HEK293T (cell line): ENCODE data around the gene PXMP2.

Experiments used
- CTCF ChIA-PET: fragments of 350-600 bp; formaldehyde crosslinking; extraction: SDS; loops from one replicate; lab custom pipeline; 2021; ENCODE audit warnings: antibody characterized with exemption, inconsistent platforms; lab: Yijun Ruan, JAX
- POLR2A ChIA-PET: fragments of 350-600 bp; formaldehyde crosslinking; extraction: SDS; loops from one replicate; lab custom pipeline; 2020; ENCODE audit warnings: antibody characterized with exemption, inconsistent platforms; lab: Yijun Ruan, JAX
- DNase-seq: peaks from one replicate; pipeline ENCODE4 v3.0.0; 2012; ENCODE audit warnings: mixed read lengths; ENCODE audit errors: extremely low spot score
- ARNT ChIP-seq: fragments of 450-650 bp; IDR thresholded peaks from 2 replicates; pipeline ENCODE4 v1.6.1; 2017; ENCODE audit warnings: mild to moderate bottlenecking
- BHLHE40 ChIP-seq: fragments of 450-650 bp; IDR thresholded peaks from 2 replicates; pipeline ENCODE4 v1.6.1; 2016; ENCODE audit warnings: mild to moderate bottlenecking, moderate library complexity, borderline replicate concordance
- CTBP1 ChIP-seq: fragments of 450-650 bp; IDR thresholded peaks from 2 replicates; pipeline ENCODE4 v1.6.1; 2016; ENCODE audit warnings: borderline replicate concordance
- ELF4 ChIP-seq: fragments of 450-650 bp; IDR thresholded peaks from 2 replicates; pipeline ENCODE4 v1.6.1; 2017; ENCODE audit warnings: antibody characterized with exemption
- FOXA1 ChIP-seq: fragments of 450-650 bp; IDR thresholded peaks from 2 replicates; pipeline ENCODE4 v1.6.1; 2016; ENCODE audit warnings: mild to moderate bottlenecking
- FOXK2 ChIP-seq: fragments of 450-650 bp; IDR thresholded peaks from 2 replicates; pipeline ENCODE4 v1.6.1; 2016; ENCODE audit warnings: mild to moderate bottlenecking
- FOXM1 ChIP-seq: fragments of 450-650 bp; IDR thresholded peaks from 2 replicates; pipeline ENCODE4 v1.6.1; 2017; ENCODE audit warnings: mild to moderate bottlenecking, borderline replicate concordance
- HDGF ChIP-seq: fragments of 450-650 bp; IDR thresholded peaks from 2 replicates; pipeline ENCODE4 v1.6.1; 2017; ENCODE audit warnings: antibody characterized with exemption, borderline replicate concordance
- L3MBTL2 ChIP-seq: fragments of 450-650 bp; conservative IDR thresholded peaks from 2 replicates; pipeline ENCODE4 v1.6.1; 2016; ENCODE audit warnings: mild to moderate bottlenecking
- LEF1 ChIP-seq: fragments of 450-650 bp; IDR thresholded peaks from 2 replicates; pipeline ENCODE4 v1.6.1; 2017; ENCODE audit warnings: mild to moderate bottlenecking, borderline replicate concordance
- NFRKB ChIP-seq: fragments of 450-650 bp; IDR thresholded peaks from 2 replicates; pipeline ENCODE4 v1.6.1; 2016; ENCODE audit warnings: mild to moderate bottlenecking, moderate library complexity
- SP1 ChIP-seq: fragments of 450-650 bp; IDR thresholded peaks from 2 replicates; pipeline ENCODE4 v1.6.1; 2017
- SUZ12 ChIP-seq: fragments of 450-650 bp; IDR thresholded peaks from 2 replicates; pipeline ENCODE4 v1.6.1; 2016; ENCODE audit warnings: mild to moderate bottlenecking
- TARDBP ChIP-seq: fragments of 450-650 bp; IDR thresholded peaks from 2 replicates; pipeline ENCODE4 v1.6.1; 2016
- ZNF384 ChIP-seq: fragments of 450-650 bp; IDR thresholded peaks from 2 replicates; pipeline ENCODE4 v1.6.1; 2016
- TF ChIP-seq, protein P1 (sequence below): fragments of 450-650 bp; IDR thresholded peaks from 2 replicates; pipeline ENCODE4 v1.6.1; 2016

The PXMP2 gene

DNA sequence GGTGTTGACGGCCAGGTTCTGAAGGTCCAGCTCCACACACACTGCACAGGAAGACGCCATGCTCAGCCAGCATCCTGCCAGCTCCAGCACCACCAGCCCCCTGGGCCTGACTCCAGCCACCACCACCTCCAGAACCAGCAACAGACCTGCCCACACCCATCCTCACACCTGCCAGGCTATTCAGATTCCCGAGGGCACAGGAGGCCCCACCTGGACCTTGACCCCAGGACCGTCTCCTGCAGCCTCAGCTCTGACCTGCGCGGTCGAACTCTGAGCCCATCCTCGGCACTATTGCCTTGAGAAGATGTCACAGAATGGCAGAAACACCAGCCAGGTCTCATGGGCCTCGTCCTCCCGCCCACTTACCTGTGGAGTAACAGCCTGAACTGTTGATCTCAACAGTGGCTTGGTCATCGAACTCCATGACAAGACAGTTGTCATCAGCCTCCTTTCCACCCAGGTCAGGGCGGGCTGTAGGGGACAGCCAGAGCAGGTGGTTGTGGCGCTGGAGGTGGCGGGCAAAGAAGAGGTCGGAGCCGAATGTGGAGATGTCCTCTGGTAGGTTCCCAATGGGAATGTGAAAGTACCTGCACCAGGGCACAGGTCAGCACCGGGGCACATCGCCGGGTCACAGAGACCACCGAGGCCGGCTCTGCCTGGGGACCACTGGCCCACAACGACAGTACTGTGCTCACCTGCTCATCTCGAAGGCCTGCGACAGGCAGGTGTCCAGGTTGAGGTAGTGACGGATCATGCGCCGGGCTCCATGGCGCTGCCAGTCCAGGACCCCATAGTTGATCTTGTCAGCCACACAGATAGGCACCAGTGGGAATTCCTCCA is 45.4 kb upstream of the PXMP2 start:
- no peak for TF ChIP-seq HDGF
- no peak for TF ChIP-seq FOXM1
- TF ChIP-seq LEF1: no peak
- no peak for TF ChIP-seq FOXA1
- TF ChIP-seq ZNF384: no peak
- no peak for TF ChIP-seq BHLHE40
- no peak for TF ChIP-seq ARNT
- TF ChIP-seq, protein P1, sequence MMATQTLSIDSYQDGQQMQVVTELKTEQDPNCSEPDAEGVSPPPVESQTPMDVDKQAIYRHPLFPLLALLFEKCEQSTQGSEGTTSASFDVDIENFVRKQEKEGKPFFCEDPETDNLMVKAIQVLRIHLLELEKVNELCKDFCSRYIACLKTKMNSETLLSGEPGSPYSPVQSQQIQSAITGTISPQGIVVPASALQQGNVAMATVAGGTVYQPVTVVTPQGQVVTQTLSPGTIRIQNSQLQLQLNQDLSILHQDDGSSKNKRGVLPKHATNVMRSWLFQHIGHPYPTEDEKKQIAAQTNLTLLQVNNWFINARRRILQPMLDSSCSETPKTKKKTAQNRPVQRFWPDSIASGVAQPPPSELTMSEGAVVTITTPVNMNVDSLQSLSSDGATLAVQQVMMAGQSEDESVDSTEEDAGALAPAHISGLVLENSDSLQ: no peak
- no peak for TF ChIP-seq FOXK2
- TF ChIP-seq CTBP1: no peak
- no peak for TF ChIP-seq ELF4
- no peak for TF ChIP-seq L3MBTL2
- TF ChIP-seq NFRKB: no peak
- no peak for TF ChIP-seq SP1
- TF ChIP-seq SUZ12: no peak
- TF ChIP-seq TARDBP: no peak
- DNase-seq: no peak
- ChIA-PET CTCF (no interaction called here), POLR2A (no interaction called here)

DNA sequence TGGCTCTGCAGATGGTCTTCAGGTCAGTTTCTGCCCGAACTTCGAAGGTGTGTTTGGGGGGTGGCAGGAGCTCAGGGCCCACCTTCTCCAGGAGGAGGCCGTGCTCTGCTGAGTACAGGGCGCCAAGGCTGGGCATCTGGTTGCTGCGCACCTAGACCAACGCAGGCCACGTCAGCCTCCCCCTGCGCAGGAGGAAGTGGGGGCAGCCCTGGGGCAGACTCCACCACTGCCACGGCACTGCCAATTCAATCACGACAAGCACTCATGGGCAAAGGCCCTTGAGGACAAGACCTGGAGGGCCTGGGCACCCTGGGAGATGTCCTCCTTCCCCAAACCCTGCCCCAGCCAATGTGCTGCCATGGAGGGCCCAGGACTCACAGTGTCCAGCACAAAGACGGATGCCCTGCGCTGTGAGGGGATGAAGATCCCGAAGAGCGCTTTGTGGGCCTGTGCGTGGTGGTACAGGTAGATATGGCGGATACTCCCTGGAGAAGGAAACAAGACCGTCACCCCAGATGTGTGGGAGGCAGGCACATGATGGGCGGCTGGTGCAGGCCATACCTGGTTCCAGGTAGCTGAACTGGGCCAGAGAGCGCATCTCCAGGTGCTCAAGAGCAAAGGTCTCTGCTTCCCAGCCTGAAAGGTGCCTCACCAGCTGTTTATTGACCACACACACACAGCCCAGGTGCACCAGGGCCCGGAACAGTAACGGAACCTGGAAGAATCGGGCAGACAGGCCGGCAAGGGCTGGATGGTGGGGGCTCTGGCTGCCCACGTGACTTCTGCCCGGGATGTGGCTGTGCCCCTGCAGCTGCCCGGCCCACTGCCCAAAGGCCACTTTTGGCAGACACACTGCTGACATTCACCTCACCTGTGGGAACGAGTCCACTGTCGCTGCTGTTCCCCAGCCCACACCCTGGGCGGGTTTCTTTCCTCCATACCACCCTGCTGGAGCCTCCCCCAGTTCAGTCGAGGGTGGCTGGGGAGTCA is 44.2 kb upstream of the PXMP2 start:
- ChIA-PET POLR2A (no interaction called here), CTCF (no interaction called here)
- TF ChIP-seq SUZ12 (no peak), FOXM1 (no peak), L3MBTL2 (no peak), LEF1 (no peak), BHLHE40 (no peak), SP1 (no peak), ZNF384 (no peak), ARNT (no peak), ELF4 (no peak)
- DNase-seq: no peak

DNA sequence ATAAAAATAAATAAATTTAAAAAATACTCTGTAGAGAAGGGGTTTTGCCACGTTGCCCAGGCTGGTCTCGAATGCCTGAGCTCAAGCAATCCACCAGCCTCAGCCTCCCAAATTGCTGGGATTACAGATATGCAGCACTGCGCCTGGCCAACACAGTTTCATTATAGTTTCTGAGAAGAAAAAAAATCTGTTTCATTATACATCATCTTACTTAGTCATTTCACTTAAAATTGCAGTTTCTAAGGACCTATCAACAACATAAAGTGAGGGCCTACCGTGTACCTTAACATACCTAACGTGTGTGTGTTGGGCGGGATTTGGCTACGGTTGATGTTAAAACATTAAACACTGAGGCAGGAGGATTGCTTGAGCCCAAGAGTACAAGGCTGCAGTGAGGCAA is 40.5 kb upstream of the PXMP2 start:
- DNase-seq: no peak
- POLR2A ChIA-PET: no interaction called here
- no peak for TF ChIP-seq BHLHE40
- TF ChIP-seq FOXK2: no peak
- TF ChIP-seq LEF1: no peak
- no peak for TF ChIP-seq ZNF384
- no peak for TF ChIP-seq L3MBTL2
- no peak for TF ChIP-seq FOXM1
- TF ChIP-seq ARNT: no peak
- TF ChIP-seq, protein P1: no peak
- no peak for TF ChIP-seq SP1
- no peak for TF ChIP-seq CTBP1
- TF ChIP-seq HDGF: no peak
- no peak for TF ChIP-seq TARDBP
- no peak for TF ChIP-seq SUZ12
- no peak for TF ChIP-seq ELF4
- no peak for TF ChIP-seq FOXA1
- CTCF ChIA-PET: no interaction called here

DNA sequence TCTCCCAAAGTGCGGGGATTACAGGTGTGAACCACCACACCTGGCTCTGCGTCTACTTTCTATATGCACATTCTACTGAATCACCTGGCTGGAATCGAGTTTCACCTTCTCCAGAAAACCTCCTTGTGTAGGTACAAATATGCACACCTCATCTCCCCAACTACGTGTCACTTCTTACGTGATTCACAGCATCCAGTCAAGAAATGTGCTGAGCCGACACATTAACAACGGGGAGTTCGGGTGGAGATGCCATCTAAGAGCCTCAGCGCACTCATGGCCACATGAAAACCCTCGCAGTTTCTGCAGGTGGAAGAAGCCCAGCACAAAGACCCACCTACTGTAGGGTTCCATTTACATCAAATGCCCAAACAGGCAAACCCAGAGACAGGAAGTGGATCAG is 39.5 kb upstream of the PXMP2 start:
- TF ChIP-seq SUZ12: no peak
- TF ChIP-seq BHLHE40: no peak
- TF ChIP-seq FOXM1: no peak
- TF ChIP-seq, protein P1: no peak
- TF ChIP-seq L3MBTL2: no peak
- TF ChIP-seq LEF1: no peak
- no peak for TF ChIP-seq CTBP1
- TF ChIP-seq NFRKB: no peak
- TF ChIP-seq ZNF384: no peak
- POLR2A ChIA-PET: no interaction called here
- CTCF ChIA-PET: interaction anchor here (1.5 kb wide), 1 partner anchor 9 kb away, joined by 4 read pairs; no protein-coding TSS in a partner anchor
- DNase-seq: no peak

DNA sequence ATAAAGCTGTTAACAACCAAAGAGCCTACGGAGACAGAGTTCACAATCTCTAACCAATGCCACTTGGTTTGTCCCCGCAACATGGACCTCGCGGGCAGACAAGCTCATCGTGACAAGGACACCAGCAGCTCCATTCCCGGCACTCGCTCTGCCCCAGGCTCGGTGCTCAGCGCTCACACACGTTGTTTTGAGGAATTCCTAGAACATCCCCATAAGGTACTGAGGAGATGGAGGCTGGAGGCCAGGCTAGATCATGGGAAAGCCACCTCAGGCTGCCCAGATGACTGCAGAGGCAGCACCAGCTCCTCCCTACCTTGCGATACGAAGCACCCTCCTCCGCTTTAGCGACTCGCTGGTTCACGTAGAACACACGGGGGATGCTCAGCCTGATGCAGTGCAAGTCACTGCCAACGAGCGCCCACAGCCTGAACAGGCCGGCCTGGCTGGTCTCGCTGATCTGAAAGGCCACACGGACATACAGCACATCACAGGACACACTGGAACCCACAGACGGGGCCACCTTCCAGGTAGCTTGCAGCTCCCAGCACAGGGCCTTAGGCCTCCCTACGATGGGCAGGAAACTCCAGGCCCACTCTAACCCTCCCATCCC is 38.7 kb upstream of the PXMP2 start:
- ChIA-PET POLR2A (no interaction called here), CTCF (interaction anchor here (1.5 kb wide), 1 partner anchor 10 kb away, joined by 4 read pairs; no protein-coding TSS in a partner anchor)
- TF ChIP-seq FOXM1 (no peak), ELF4 (no peak), L3MBTL2 (no peak), FOXA1 (no peak), FOXK2 (no peak), ZNF384 (no peak), HDGF (no peak), TARDBP (no peak), SUZ12 (no peak), CTBP1 (no peak), SP1 (no peak), ARNT (no peak), BHLHE40 (no peak), NFRKB (no peak)
- TF ChIP-seq, protein P1: no peak
- no peak for DNase-seq
